K562 (cell line): ENCODE measurements around the gene FGFRL1. TPM values are rescaled to one million over a fixed set of nuclear protein-coding genes. Genes with fewer than 3 reads are reported as not detected.

Source experiments
- ELK3 ChIP-seq: fragments of 450-650 bp; formaldehyde crosslinking; IDR thresholded peaks from 2 replicates; pipeline ENCODE4 v1.4.0; 2020; ENCODE audit warnings: mild to moderate bottlenecking
- ETS1 ChIP-seq: conservative IDR thresholded peaks from 2 replicates; pipeline ENCODE4 v1.6.1; 2011; ENCODE audit warnings: low read depth, mild to moderate bottlenecking, low read length; ENCODE audit not compliant: control insufficient read depth
- MITF ChIP-seq: IDR thresholded peaks from 2 replicates; pipeline ENCODE4 v1.6.1; 2014; ENCODE audit warnings: antibody characterized with exemption
- PCBP1 ChIP-seq: fragments of 200-400 bp; formaldehyde crosslinking; IDR thresholded peaks from 2 replicates; pipeline ENCODE4 v1.6.1; 2018; ENCODE audit warnings: mild to moderate bottlenecking, low read depth, low read length; ENCODE audit not compliant: poor library complexity, severe bottlenecking
- POLR2A ChIP-seq: fragments of 450-650 bp; conservative IDR thresholded peaks from 2 replicates; pipeline ENCODE4 v1.6.1; 2016
- POLR2AphosphoS5 ChIP-seq: IDR thresholded peaks from 2 replicates; pipeline ENCODE4 v1.6.1; 2011; ENCODE audit warnings: mild to moderate bottlenecking, low read depth, low read length, moderate library complexity; ENCODE audit not compliant: control insufficient read depth, insufficient read depth
- POLR2H ChIP-seq: IDR thresholded peaks from 2 replicates; pipeline ENCODE4 v1.6.1; 2016; ENCODE audit warnings: missing genetic modification characterization, low read depth, mild to moderate bottlenecking, control low read depth, missing compliant biosample characterization, moderate library complexity
- POU5F1 ChIP-seq: fragments of 150-350 bp; IDR thresholded peaks from 2 replicates; pipeline ENCODE4 v1.6.1; 2014; ENCODE audit warnings: borderline replicate concordance, low read length, low read depth, mild to moderate bottlenecking; ENCODE audit not compliant: partially characterized antibody
- RFX1 ChIP-seq: fragments of 450-650 bp; IDR thresholded peaks from 2 replicates; pipeline ENCODE4 v1.6.1; 2016; ENCODE audit warnings: mild to moderate bottlenecking, moderate library complexity
- TARDBP ChIP-seq: fragments of 450-650 bp; IDR thresholded peaks from 2 replicates; pipeline ENCODE4 v1.6.1; 2016
- ZNF347 ChIP-seq: fragments of 450-650 bp; formaldehyde crosslinking; IDR thresholded peaks from 2 replicates; pipeline ENCODE4 v1.4.0; 2020; ENCODE audit warnings: low read depth, mild to moderate bottlenecking, moderate library complexity
- ZNF431 ChIP-seq: sonication (generic); formaldehyde crosslinking; IDR thresholded peaks from 2 replicates; pipeline ENCODE4 v1.8.0; 2022; ENCODE audit warnings: mild to moderate bottlenecking, missing genetic modification reagents
- ZNF644 ChIP-seq: fragments of 200-800 bp; sonication (Bioruptor generic); IDR thresholded peaks from 2 replicates; pipeline ENCODE4 v1.6.1; 2016; ENCODE audit warnings: low read depth, missing genetic modification characterization, missing compliant biosample characterization
- polyA plus RNA-seq, 8 experiments: library from polyadenylated mRNA; depleted of rRNA in 4 of 8; stranded (reverse) in 5 of 8; unstranded in 3 of 8; fragments of >200 nt; fragmentation: Nextera tagmentation in 2 of 8; fragmentation: Illumina TruSeq in 1 of 8; extraction: Ambion mirVana in 2 of 8; extraction: Trizol in 1 of 8; gene quantifications; 2 replicates each; pipeline versions ENCODE4 v1.2.1 to v1.2.3, GENCODE V29; 2011 to 2014; ENCODE audit warnings: inconsistent platforms in 1 of 8, missing spikeins in 1 of 8
- total RNA-seq, 7 experiments: library from RNA; depleted of rRNA in 6 of 7; stranded (reverse); fragments of >200 nt in 6 of 7; fragmentation: Illumina TruSeq in 2 of 7; extraction: Trizol in 2 of 7; gene quantifications; 2 replicates each; pipeline versions ENCODE4 v1.2.1 to v1.2.3, GENCODE V29; 2011 to 2021; ENCODE audit warnings: low replicate concordance in 1 of 7
- TF ChIP-seq, protein P1 (sequence below): sonication (generic); formaldehyde crosslinking; IDR thresholded peaks from 2 replicates; pipeline ENCODE4 v1.8.0; 2022; ENCODE audit warnings: mild to moderate bottlenecking, missing genetic modification reagents
- TF ChIP-seq, protein P2 (sequence below), 2 experiments: fragments of 450-650 bp in 1 of 2; sonication (generic) in 1 of 2; formaldehyde crosslinking in 1 of 2; IDR thresholded peaks in 1 of 2; conservative IDR thresholded peaks in 1 of 2; 2 replicates each; pipeline versions ENCODE4 v1.6.1 to v1.8.1; 2016 to 2023; ENCODE audit warnings: mild to moderate bottlenecking in 2 of 2, moderate library complexity in 2 of 2, inconsistent platforms in 1 of 2, missing genetic modification reagents in 1 of 2
- TF ChIP-seq, protein P3 (sequence below): sonication (generic); formaldehyde crosslinking; IDR thresholded peaks from 2 replicates; pipeline ENCODE4 v1.8.0; 2022; ENCODE audit warnings: missing genetic modification reagents, mild to moderate bottlenecking, borderline replicate concordance
- TF ChIP-seq, protein P4 (sequence below): fragments of 250-450 bp; sonication (Bioruptor Pico); IDR thresholded peaks from 2 replicates; pipeline ENCODE4 v1.8.0; 2021; ENCODE audit warnings: moderate library complexity, mild to moderate bottlenecking, inconsistent platforms
- TF ChIP-seq, protein P5 (sequence below), 2 experiments: IDR thresholded peaks; 2 replicates each; pipeline ENCODE4 v1.6.1; 2011; ENCODE audit warnings: borderline replicate concordance in 1 of 2, control low read depth in 1 of 2, low read depth in 1 of 2, low read length in 1 of 2, mild to moderate bottlenecking in 1 of 2, mixed read lengths in 1 of 2, moderate library complexity in 1 of 2; ENCODE audit not compliant: insufficient read depth in 1 of 2, insufficient read length in 1 of 2, poor library complexity in 1 of 2, severe bottlenecking in 1 of 2; ENCODE audit errors: extremely low read depth in 1 of 2

Gene FGFRL1
- total and polyA plus RNA-seq, 9 of the 15 experiments (the other 6 are each of a cell fraction or from before 2014, with no cell fraction given), result 0.34 to 49.9 (median 14.6) TPM

- peak; percentile 5 for TF ChIP-seq PCBP1
- TF ChIP-seq, protein P1, sequence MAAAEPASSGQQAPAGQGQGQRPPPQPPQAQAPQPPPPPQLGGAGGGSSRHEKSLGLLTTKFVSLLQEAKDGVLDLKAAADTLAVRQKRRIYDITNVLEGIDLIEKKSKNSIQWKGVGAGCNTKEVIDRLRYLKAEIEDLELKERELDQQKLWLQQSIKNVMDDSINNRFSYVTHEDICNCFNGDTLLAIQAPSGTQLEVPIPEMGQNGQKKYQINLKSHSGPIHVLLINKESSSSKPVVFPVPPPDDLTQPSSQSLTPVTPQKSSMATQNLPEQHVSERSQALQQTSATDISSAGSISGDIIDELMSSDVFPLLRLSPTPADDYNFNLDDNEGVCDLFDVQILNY, result 0 out of 2 replicates have a peak, but pooled peaks have one; percentile 61
- no peak for TF ChIP-seq ETS1
- TF ChIP-seq, protein P2, sequence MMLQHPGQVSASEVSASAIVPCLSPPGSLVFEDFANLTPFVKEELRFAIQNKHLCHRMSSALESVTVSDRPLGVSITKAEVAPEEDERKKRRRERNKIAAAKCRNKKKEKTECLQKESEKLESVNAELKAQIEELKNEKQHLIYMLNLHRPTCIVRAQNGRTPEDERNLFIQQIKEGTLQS (IDR thresholded peaks at IDR 0.05), result no peak
- TF ChIP-seq, protein P2 (CRISPR knock-in tag; conservative IDR thresholded peaks at IDR 0.05), result no peak
- TF ChIP-seq POLR2AphosphoS5, result peak; percentile 68
- TF ChIP-seq, protein P3, sequence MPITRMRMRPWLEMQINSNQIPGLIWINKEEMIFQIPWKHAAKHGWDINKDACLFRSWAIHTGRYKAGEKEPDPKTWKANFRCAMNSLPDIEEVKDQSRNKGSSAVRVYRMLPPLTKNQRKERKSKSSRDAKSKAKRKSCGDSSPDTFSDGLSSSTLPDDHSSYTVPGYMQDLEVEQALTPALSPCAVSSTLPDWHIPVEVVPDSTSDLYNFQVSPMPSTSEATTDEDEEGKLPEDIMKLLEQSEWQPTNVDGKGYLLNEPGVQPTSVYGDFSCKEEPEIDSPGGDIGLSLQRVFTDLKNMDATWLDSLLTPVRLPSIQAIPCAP (CRISPR knock-in tag), result no peak
- TF ChIP-seq ZNF347 (CRISPR knock-in tag), result no peak
- no peak for TF ChIP-seq ZNF644 (tag)
- no peak for TF ChIP-seq ZNF431 (CRISPR knock-in tag)
- TF ChIP-seq TARDBP, result peak; percentile 93
- TF ChIP-seq POLR2H (tag), result 0 out of 2 replicates have a peak, but pooled peaks have one; percentile 54
- TF ChIP-seq RFX1, result no peak
- peak; percentile 16; the same call in 1 of the 2 replicates for TF ChIP-seq POLR2A
- no peak for TF ChIP-seq POU5F1
- TF ChIP-seq, protein P4, sequence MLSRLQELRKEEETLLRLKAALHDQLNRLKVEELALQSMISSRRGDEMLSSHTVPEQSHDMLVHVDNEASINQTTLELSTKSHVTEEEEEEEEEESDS (CRISPR knock-in tag), result no peak
- no peak for TF ChIP-seq MITF
- TF ChIP-seq ELK3 (CRISPR knock-in tag), result no peak
- TF ChIP-seq, protein P5, sequence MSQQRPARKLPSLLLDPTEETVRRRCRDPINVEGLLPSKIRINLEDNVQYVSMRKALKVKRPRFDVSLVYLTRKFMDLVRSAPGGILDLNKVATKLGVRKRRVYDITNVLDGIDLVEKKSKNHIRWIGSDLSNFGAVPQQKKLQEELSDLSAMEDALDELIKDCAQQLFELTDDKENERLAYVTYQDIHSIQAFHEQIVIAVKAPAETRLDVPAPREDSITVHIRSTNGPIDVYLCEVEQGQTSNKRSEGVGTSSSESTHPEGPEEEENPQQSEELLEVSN (IDR thresholded peaks at IDR 0.05; ENCODE audit: borderline replicate concordance in 1 of 2, extremely low read depth in 1 of 2, insufficient read depth in 1 of 2, insufficient read length in 1 of 2, low read depth in 1 of 2, low read length in 1 of 2, poor library complexity in 1 of 2, severe bottlenecking in 1 of 2), result peak; percentile 68 to 88
Observed at GRCh38 chr4:986879-987623, 24.4 kb upstream of the FGFRL1 start, which contains the start of gene IDUA (continued).
